ENCODE data around the gene ARHGEF18.
"Not testable (repeated sequence)": the region's sequence is repeated elsewhere in the genome, so short reads cannot be mapped to it uniquely, and the experiment has no call there.

ARHGEF18 gene

GRCh38 chr19:7336321-7336973 is 12.3 kb upstream of the ARHGEF18 start:
- TF ChIP-seq GATA1 (IDR thresholded peaks at IDR 0.05; ENCODE audit: low read depth, low read length) (no peak), POLR2A (IDR thresholded peaks at IDR 0.05; ENCODE audit: low read length) (no peak)
- no peak for DNase-seq

DNA sequence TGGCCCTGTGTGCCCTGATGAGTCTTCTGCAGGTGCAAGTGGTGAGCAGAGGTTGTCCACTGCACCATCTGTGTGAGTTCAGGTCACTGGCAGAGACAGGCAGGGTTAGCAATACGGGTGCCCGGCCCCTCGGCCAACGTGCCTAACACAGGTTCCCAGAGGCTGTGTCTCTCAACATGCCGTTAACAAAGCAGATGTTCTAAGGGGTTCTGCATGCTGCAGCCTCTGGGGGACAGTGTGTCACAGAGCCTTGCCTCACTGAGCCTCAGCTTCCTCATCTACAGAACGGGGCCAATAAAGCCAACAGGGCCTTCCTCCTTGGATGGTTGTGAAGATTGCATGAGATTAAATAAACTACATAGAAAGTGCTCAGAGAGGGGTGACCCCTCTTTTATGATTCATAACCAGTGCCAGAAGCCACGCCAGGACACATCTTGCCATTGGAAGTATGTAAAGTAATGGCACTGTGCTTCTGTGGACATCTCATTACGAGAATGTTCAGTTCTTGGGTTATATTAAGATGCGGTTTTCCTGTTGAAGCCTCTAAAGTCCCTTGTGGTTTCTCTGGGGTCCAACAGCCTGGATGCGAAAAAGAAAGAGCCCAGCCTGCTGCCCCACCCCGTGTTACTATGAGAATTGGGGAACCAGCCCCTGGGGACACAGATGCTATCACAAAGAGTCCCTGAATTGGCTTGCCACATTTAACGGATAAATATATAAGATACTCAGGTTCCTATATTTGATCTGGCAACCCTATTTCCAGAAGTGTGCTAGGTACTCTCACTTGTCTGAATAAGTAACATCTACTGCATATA is 11.2 kb upstream of the ARHGEF18 start:
- TF ChIP-seq POLR2A (IDR thresholded peaks at IDR 0.05; ENCODE audit: low read length) = no peak
- TF ChIP-seq GATA1 (IDR thresholded peaks at IDR 0.05; ENCODE audit: low read depth, low read length) = no peak
- no peak for DNase-seq

DNA sequence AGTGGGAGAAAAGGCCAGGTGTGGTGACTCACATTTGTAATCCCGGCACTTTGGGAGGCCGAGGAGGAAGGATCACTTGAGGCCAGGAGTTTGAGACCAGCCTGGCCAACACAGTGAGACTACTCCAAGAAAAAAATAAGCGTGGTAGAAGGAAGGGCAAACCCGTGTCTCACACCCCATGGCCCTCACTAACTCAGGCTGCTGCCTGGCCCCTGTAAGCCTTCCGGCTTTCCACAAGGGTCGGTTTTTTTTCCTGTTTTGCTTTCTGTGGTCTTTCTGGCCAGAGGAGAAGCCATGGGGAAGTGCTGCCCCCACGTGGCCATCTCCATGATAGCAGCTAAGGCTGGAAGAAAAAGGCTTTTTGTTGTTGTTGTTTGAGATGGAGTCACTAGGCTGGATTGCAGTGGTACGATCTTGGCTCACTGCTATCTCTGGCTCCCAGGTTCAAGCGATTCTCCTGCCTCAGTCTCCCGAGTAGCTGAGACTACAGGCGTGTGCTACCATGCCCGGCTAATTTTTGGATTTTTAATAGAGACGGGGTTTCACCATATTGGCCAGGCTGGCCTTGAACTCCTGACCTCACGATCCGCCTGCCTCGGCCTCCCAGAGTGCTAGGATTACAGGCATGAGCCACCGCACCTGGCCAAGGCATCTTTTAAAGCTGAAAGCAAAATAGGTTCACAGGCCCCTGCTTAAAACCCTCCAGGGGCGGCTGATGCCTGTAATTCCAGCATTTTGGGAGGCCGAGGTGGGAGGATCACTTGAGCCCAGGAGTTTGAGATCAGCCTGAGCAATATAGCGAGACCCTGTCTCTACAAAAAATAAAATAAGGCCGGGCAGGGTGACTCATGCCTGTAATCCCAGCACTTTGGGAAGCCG is 7.5 kb upstream of the ARHGEF18 start:
- TF ChIP-seq GATA1 (IDR thresholded peaks at IDR 0.05; ENCODE audit: low read depth, low read length) (no peak), POLR2A (IDR thresholded peaks at IDR 0.05; ENCODE audit: low read length) (no peak)
- peak; percentile 65 to 83 for DNase-seq

DNA sequence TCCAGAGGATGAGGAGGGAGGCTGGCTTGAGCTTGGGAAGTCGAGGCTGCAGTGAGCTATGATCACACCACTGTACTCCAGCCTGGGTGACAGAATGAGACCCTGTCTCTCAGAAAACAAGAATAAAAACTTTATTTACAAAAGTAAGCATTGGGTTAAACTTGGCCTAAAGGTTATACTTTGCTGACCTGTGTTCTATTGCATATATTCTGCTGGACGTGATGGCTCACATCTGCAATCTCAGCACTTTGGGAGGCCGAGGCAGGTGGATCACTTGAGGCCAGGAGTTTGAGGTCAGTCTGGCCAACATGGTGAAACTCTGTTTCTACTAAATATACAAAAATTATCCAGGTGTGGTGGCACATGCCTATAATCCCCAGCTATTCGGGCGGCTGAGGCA is 6.6 kb upstream of the ARHGEF18 start:
- no peak for DNase-seq
- TF ChIP-seq POLR2A (IDR thresholded peaks at IDR 0.05; ENCODE audit: low read length) (no peak), GATA1 (IDR thresholded peaks at IDR 0.05; ENCODE audit: low read depth, low read length) (no peak)

DNA sequence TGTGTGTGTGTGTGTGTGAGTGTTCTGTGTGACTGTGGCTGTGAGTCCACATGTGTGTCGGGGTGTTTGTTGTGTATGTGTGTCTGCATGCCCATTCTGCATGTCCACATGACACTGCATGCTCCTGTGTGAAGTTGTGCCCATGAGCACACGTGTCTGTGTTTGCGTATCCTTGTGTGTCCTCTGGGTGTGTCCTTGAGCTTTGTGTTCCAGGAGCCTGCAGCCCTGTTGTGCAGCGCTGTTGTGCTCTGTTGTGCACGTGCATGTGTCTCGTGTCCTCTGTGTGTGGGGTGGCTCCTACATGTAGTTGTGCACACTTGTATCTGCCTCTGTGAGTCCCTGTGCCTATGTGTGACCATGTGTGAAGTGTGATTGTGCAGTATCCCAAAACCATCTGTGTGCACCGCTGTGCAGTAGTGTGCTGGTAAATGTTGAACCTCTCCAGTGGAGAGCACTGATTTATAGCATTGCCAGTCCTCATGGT is 2.2 kb upstream of the ARHGEF18 start:
- DNase-seq = no peak
- TF ChIP-seq GATA1 (IDR thresholded peaks at IDR 0.05; ENCODE audit: low read depth, low read length) (no peak), POLR2A (IDR thresholded peaks at IDR 0.05; ENCODE audit: low read length) (no peak)

DNA sequence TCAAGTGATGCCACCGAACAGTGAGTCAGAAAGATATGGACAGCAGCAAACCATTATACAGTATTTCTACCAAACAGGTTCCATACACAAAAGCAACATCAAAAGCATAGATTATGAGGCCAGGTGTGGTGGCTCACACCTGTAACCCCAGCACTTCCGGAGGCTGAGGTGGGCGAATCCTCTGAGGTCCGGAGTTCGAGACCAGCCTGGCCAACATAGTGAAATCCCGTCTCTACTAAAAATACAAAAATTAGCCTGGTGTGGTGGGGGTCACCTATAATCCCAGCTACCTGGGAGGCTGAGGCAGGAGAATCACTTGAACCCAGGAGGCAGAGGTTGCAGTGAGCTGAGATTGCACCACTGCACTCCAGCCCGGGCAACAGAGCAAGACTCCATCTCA is 1.7 kb upstream of the ARHGEF18 start:
- not testable (repeated sequence) for DNase-seq

- TF ChIP-seq POLR2A (IDR thresholded peaks at IDR 0.05; ENCODE audit: low read length) (no peak), GATA1 (IDR thresholded peaks at IDR 0.05; ENCODE audit: low read depth, low read length) (no peak)
- no peak for DNase-seq
These were observed 474 bp downstream of the ARHGEF18 start for GRCh38 chr19:7349231-7349591.

DNA sequence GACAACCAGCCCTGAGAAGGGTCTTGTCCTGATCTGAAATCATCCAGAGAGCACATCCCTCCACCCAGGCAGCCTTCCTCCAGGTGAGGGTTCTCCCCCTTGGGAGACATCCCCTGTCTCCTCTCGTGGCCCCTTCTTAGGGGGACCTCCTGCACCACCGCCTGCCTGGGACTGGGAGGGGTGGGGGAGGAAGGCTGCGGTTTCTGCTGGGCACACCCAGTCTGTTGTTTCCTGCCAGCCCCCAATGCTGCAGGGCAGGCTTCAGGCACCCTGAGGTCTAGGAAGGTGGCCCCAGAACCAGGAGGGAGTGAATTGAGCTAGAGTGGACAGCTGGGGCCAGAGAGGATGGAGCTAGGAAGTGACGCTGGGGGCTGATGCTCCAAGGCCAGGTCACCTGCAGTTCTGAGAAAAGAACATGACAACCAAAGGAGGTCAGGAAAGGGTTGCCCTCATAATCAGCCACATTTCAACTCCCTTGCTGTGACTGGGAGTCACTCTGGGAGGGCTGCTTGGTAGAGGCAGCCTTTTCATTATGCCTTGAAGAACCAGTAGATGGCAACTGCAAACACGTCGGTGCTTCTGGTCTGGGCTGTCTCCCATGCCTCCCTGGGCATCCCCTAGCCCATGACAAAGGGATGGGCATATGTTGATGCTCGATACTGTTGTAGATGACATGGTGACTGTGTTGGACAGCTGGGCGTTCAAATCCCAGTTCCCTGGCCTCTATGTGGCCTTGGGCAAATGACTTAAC is 1.4 kb downstream of the ARHGEF18 start:
- DNase-seq = no peak

GRCh38 chr19:7351861-7352260 is 3.1 kb downstream of the ARHGEF18 start:
- TF ChIP-seq POLR2A (IDR thresholded peaks at IDR 0.05; ENCODE audit: low read length) = no peak
- no peak for TF ChIP-seq GATA1 (IDR thresholded peaks at IDR 0.05; ENCODE audit: low read depth, low read length)
- no peak for DNase-seq

More for the DNA sequence above, 1.4 kb downstream of the ARHGEF18 start:
- TF ChIP-seq GATA1 (IDR thresholded peaks at IDR 0.05; ENCODE audit: low read depth, low read length) (no peak), POLR2A (IDR thresholded peaks at IDR 0.05; ENCODE audit: low read length) (no peak)

DNA sequence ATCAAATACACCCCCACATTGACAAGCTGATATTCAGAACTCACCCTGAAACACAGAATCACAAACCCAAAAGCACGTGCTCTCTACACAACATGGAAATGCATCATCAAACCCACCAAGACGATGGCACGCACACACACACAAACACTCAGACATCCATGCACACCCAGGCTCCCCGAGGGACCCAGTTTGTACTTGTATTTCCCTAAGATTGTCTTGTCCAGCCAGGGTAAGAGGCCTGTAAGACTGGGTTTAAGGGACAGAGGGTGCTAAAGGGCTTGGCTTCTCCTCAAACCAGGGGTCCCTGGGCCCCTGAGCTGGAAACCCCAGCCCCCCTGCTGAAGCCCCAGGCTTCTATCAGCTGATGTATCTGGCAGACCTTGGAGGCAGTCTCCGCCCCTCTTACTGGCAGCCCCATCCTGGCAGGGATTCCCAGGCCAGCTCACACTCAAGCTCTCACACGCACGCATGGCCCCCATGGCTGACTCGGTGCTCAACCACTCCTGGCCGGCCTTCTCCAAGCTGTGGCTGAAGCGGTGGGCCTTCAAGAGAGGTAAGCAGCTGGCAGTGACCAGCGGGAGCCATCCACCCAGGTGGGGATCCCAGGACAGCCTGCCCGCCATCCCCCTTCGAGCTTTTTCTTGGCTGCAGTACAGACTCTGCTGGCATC is 6.5 kb downstream of the ARHGEF18 start:
- TF ChIP-seq GATA1 (IDR thresholded peaks at IDR 0.05; ENCODE audit: low read depth, low read length) (no peak), POLR2A (IDR thresholded peaks at IDR 0.05; ENCODE audit: low read length) (no peak)
- no peak for DNase-seq

- TF ChIP-seq GATA1 (IDR thresholded peaks at IDR 0.05; ENCODE audit: low read depth, low read length) (no peak), POLR2A (IDR thresholded peaks at IDR 0.05; ENCODE audit: low read length) (no peak)
- DNase-seq = no peak
These were observed 7.1 kb downstream of the ARHGEF18 start for GRCh38 chr19:7355871-7356270.

DNA sequence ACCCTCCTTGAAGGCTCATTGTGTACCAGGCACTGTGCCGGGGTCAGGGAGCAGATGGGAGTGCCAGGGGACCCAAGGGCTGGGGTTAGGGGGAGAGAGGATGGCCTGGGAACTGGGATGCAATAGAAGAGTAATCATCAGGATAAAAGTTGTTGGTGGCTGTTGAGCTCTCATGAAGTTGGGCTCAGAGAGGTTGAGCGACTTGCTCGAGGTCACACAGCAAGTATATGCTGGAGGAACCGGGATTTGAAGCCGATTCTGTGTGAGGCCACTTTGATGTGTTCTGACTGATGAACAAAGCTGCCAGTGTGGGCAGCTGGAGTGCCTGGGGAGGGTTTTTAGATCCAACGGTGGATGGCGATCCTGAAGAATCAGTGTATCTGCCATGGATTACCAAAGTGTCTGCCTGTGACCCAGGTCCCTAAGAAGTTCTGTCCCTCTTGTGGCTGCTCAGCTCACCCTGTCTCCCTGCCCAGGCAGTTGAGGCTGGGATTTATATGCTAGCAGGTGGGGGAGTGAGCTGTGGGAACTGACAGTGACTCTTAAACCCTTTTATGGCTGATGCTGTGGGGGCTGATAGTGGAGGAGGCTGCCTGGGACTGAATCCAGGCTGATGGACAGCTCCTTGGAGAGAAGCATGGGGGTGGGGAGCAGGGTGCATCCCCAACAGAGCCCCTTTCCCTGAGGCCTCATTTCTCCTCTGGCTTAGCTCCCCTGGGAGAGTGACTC is 8.3 kb downstream of the ARHGEF18 start:
- TF ChIP-seq POLR2A (IDR thresholded peaks at IDR 0.05; ENCODE audit: low read length) (no peak), GATA1 (IDR thresholded peaks at IDR 0.05; ENCODE audit: low read depth, low read length) (no peak)
- no peak for DNase-seq

Data from erythroblast (primary cell).